HTERT RPE-1 (cell line): Measurements from ENCODE around the gene PLA2G5.

Source experiments
- in situ Hi-C: fragments of 300-500 bp; cut with MboI; formaldehyde crosslinking; loops from 4 replicates; pipeline ENCODE4 v1.14.3; 2020; ENCODE audit warnings: low sequenced_read_pairs

The PLA2G5 gene

DNA sequence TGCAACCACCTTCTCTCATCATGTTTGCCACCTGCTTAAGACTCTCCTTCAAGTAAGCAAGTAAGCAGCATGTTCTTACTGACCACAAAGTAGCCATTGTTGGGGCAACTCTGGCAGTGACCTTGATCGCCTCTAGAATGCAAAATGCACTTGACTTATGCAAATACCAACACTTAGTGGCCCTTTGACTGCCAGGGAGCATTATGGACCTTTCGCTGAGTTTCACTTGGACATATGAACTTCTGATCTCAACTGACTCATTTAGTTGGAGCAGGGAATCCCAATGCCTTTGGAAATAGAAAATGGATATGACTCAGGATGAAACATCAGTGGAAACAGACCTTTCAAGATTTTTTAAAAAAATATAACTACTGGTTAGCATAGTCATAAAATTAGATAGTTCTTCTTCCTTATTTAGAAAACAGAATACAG lies 6.1 kb upstream of the PLA2G5 start:
- in situ Hi-C loops = no loop called here

DNA sequence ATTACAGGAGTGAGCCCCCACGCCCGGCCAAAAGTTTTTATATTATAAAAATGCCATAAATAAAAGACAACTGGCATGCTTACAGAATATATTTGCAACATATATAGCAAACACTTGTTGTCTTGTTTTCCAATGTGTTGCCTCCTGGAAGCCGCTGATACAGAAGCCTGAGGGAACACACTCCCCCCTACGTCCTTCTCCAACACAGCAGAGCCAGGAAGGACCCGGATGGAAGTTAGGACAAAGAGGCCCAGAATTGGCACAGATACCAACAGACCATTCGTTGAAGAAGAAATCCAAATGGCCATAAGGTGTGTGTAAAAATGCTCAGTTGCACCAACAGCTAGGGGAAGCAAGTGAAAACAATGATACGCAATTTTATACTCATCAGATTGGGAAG lies 1.3 kb upstream of the PLA2G5 start:
- in situ Hi-C loops = no loop called here

DNA sequence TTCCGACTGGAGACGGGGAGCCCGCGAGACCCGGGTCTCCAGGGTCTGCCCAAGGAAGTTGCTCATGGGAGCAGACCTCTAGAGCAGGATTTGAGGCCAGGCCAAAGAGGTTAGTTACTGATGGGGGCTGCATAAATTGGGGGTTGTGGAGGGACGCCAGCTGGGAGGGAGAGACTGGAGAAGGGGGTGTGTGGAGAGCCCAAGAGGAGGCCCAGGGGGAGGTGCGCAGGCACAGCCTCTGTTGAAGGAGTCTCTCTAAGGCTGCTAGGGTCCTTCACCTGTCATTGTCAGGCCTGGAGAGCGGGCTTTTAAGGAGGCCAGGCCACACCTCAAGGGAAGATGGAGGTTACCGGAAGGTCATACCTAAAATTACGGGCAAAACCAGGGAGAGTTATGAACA lies 363 bp downstream of the PLA2G5 start:
- in situ Hi-C loops = no loop called here

DNA sequence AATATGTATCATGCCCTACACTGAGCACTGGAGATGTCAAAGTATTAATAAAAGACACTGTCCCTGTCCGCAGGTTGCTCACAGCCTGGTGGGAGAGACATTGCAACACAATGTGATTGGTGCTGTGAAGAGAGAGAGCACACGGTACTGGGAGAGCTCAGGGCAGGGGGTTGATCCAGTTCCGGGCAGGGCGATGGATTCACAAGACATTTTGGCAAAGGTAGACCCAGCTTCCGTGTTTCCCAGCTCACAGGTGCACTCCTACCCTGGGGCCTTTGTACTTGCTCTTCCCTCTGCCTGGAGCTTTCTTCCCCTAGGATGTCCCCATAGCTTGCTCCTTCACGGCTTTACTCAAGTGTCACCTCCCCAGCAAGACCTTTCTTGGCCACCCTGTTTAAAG lies 1.4 kb downstream of the PLA2G5 start:
- in situ Hi-C loops = no loop called here

DNA sequence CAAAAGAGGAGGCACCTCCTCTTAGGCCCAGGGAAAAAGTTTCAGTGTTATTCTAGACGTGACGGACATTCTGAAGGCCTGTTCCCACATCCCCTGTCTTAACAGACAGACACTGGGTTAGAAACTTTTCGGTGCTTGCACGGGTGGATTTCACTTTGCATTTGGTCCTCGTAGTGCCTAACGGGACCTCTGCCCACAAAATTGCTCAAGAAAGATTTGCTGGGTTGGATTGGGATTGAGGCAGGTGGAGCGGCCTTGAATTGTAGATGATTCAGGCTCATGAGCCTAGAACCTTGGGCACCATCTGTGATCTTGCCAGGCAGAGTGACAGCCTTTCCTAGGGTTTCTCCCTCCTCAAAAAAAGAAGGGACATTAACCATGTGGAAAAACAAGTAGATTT lies 2.8 kb downstream of the PLA2G5 start:
- in situ Hi-C loops = no loop called here

DNA sequence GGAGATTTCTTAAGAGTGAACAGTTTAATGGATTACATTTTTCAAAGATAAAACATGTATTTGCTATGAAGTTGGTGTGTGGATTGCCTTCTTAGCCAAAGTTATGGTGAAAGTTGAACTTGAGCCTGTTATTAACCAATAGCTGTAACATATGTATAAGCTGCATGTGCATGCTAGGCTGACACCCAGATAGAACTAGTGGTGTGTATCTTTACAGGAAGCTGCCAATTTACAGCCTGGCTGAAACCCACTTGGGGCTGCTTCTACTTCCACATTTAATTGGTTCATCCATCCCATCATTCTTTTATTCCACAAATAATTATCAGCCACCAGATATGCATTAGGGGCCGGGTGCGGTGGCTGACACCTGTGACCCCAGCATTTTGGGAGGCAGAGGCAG lies 3.3 kb downstream of the PLA2G5 start:
- in situ Hi-C loops = no loop called here

DNA sequence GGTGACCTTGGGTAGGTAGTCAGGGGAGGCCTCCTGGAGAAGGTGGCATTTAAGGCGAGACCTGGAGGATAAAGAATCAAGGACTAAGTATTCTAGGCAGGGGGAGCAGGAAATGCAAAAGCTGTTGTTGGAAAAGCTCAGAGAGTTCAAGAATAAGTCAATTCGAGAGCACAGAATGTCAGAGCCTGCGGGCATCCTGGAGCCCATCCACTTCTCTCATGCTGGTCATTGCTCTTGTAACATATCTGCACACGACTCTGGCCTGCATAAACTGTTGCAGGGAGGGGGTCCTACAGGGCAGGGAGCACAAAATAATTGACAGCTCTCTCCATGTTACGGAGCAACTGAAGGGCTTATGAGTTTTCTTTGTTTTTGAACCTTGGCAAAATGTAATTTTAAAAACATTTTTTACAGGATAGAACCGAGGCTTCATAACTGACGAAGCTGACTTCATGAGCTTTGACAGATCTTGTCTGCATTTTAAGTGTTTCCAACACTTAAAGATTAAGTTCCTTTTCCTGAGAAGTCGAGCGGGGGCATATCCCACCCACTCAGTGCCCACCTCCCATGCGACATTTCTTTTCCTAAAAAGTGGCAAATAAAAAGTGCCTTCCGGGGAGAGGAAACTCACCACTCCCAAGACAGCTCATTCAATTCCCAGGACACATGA lies 4.2 kb downstream of the PLA2G5 start:
- in situ Hi-C loops = no loop called here

DNA sequence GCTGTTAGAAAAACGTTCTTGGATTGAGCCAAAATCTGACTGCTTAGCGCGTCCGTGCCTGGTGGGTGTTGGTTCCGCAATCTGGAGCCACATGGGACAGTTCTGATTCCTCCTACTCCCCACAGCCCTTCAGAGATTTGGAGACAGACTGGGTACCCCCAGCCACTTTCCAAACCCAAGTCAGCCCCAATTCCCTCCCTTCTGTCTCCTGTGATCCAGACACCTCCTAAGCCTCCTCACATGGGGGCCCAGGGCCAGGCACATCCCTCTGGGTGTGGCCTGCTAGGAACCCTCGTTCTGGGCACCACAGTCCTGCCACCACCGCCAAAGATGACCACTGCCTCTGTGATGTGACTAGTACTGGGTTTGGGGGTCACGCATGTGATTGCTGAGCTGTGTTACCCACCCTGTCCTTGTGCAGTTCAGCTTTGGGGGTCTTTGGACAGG lies 4.8 kb downstream of the PLA2G5 start:
- in situ Hi-C loops = no loop called here

DNA sequence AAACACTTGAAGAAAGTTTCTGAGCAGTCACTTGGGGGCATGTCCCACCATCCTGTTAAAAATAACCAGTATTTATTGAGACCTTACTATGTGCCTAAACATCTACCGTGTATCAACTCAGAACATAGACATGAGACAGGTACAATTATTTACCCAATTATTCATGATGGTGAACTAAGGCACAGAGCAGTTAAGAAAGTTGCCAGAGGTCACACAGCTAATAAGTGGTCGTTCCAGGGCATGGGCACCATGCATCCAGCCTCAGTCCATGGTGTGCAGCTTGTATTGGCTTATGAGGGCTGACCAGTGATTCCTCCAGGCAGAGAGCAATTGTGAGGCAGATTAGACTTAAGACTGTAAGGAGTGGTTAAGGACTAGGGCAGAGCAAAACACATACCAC lies 5.4 kb downstream of the PLA2G5 start:
- in situ Hi-C loops = no loop called here

DNA sequence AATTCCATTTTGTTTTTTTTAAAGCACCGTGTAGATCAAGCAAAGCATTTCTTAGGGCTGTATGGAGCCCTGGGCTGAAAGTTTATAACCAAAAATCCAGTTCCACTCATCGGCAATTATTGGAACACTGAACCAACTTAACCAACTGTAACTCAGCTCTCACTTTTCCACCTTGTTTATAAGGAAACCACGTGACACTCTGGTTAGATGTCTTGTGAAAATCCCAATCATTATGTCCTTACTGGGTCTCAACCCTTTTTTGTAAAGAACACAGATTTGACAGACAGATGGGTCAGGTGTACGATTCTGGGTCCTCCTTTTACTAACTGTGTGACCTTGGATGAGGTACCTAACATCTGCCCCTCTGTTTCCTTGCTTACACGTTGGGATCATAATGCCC lies 6.2 kb downstream of the PLA2G5 start:
- in situ Hi-C loops = no loop called here

DNA sequence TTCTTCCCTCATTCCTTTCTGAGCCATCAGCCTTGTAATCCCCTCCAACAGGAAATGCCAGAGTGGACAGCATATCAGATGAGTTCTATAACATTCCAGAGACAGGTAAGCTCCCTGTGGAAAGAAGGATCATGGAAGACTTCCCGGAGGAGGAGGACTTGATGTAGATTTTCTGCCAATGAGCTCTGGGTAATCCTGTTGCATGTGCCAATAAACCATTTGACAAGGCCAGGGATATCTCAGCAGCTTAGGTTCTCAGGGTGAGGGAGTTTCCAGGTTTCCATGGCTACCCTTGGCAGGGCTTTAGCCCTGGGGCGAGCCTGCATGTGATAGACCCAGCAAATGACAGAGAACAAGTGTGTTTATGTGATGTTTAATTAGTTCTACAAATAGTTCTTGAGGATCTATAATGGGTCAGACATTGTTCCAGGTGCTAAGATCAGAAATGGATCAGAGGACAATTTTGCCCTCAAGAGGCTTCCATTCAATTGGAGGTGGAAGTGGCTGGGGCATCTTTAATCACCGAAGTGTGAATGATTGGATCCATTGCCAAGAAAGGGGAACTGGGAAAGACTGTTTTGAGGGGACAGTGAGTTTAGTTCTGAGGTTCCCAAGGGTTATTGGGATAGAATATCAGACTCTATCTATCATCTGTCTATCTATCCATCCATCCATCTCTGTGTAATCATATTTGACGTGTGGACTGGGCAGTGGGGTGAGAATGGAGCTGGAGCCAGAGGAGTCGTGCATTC lies 6.9 kb downstream of the PLA2G5 start:
- in situ Hi-C loops = no loop called here

DNA sequence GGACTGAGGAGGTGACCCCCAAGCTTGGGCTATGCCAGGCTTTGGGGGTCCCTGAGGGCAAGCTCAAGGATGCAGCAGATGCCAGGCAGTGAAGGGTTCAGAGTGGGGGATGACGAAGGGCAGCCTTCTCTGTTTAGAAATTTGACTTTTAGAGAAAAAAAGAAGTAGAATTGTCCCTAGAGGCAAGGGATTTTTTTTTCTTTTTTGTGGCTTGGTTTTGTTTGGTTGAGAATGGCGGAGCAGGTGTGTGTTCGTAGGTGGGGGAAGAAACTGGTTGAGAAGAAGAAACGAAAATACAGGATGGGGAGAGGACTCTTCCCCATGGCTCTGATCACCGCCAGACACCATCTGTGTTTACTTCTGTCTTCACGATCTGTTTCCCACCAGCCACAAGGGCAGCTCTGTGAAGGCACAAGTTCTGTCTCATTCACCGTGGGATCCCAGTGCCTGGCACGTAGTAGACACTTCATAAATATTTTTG lies 8.2 kb downstream of the PLA2G5 start:
- in situ Hi-C loops = no loop called here

DNA sequence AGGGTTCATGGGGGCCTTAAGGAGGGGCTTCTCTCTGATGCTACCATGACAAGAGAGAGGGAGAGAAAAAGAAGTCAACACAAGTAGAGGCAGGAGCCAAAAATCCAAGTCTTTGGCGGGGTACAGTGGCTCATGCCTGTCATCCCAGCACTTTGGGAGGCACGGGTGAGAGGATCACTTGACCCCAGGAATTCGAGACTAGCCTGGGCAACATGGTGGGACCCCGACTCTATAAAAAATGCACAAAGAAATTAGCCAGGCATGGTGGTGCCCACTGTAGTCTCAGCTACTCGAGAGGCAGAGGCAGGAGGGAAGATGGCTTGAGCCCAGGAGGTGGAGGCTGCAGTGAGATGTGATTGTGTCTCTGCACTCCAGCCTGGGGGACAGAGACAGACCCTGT lies 8.7 kb downstream of the PLA2G5 start:
- in situ Hi-C loops = no loop called here

DNA sequence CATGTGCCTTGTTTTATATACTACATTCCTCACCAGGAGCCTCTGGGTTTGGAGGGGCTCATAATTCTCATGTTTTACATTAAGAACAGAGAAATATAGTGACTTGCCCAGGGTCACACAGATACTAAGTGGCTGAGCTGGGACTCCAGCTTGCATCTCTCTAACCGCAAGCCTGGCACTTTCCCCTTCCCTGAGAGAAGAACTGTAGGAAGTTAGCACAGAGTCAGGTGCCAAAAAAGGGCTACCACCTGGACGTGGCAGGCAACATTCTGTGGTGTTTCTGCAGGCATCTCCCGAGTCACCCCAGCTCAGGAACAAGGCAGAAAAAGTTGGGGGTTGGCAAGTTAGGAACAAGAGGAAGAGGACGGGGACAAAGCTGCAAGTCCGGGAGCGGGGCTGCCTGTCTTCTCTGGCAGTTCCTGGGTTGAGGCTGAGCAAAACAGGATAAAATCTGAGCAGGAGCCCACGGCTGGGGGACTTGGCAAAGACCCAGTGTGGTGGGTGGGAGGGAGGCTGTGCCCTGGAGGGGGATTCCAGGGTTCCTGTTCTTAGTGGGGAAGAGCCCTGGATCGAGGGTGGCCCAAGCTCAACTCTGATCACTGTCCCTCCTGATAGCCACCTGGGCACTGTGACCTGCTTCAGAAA lies 9.8 kb downstream of the PLA2G5 start:
- in situ Hi-C loops = no loop called here

DNA sequence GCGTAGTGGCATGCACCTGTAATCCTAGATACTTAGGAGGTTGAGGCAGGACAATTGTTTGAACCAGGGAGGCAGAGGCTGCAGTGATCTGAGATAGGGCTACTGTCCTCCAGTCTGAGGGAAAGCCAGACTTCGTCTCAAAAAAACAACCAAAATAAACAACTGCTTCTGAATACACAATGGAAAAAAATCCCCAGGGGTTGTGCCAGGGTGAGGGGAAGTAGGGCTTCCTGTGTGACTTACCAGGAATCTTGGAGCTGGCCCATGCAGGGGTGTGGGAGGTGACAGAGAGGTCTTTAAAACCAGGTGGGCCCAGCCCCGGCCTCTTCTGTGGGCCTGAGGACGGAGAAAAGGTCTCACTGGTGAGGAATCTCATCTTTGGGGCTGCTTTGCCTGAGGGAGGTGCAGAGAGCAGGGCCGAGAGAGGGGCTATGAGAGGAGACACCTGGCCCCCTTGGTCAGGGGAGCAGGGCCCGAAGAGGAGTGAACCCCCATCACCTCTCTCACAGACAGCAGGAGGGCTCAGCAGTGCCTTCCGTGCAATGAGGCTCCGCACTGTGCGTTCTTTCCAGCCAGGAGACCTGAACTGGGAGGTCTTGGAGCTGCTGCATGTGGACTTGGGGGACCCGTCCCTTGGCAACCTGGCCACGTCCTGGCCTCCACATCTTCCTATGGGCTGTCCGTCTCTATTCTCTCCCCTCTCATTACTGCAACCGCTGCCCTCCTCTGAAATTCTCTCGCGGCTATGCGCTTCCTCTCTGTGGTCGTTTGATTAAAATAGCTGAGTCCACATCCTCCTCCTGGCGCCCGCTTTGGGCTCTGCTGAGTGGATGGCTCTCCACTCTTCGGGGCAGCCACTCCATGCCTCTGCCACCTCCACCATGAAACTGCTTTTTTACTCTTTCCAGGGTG lies 10.7 kb downstream of the PLA2G5 start:
- in situ Hi-C loops = no loop called here

DNA sequence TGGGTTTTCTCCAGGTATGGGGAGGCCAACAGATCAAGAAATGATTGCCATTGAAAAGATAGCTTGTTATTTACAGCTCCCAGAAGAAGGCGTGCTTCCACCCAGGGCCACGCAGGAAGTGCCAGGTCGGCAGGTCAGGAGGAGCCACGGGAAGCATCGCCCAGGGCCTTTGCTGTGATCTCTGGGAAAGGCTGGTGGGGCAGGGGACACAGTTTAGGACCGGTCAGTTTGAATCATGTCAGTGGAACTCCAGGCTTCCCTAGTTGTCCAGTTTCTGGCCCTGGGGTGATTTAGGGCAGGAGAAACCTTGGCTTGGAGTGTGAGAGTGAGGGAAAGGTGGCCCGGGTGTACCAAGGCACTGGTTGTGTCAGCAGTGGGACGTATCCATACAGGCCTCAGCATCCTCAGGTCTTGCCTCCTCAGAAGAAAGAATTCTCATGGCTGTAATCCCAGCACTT lies 11.4 kb downstream of the PLA2G5 start:
- in situ Hi-C loops = no loop called here

DNA sequence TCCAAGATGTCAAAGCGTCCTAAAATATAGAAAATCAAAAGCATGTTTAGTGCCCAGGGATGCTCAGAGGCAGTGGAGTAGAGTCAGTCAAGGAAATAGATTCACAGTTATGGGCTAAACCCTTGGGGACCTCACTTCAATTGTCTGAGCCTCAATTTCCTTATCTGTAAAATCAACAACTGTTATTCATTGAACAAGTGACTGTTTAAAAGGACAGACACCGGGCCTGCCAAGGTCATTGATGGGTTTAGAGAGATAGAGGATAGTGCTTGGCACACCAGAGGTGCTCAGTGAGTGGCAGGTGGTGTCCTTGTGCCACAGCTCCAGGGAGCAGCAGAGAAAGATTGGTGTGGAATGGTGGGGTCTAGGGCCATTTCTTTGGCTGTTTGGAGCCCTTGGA lies 12.8 kb downstream of the PLA2G5 start:
- in situ Hi-C loops = no loop called here

DNA sequence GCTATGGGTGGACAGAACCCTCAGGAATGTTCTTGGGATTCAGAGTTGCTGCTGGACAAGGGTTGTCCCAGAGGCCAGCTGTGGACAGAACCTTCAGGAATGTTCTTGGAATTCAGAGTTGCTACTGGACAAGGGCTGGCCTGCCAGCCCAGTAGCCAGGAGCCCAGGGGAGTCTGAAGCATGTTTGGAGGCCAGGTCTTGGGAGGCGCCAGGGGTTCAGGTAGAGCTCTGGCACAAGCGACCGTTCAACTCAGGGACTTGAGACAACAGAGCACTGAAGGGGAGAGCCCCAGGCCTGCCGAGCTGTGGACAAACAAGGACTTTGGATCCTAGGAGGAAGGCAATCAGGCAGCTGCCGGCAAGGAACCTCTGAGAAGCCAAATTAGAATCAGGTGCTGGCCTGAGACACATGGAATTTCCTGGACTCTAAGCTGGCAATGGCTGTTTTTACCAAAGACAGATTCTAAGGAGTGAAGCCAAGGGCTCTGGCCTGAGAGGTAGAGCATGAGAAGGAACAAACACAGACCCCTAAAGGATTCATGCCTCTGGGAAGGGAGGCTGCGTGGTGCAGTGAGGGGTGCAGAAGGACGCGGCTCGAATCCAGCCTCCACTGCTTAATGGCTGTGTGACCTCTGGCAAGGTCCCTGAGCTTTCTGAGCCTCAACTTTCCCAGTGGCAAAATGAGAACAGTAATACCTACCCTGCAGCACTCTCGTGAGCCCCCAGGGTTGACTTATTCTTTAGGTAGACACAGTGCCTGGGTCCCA lies 13.4 kb downstream of the PLA2G5 start:
- in situ Hi-C loops = no loop called here

DNA sequence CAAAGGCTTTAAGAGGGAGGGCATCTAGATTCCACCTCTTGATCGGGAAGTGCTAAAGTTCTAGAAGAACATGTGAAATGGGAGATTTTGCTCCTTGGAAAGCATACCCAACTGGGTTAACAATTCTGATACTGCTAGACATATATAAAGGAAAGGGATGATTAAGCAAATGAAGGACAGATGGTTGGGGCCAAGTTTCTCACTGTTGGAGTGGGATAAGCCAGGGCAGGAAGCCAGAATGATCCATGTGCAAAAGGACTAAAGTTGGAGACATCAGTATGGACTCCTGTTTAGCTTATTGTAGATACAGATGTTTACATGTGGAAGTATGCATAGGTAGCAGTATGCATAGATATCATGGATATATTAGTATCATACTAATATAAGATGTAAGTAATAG lies 16.8 kb downstream of the PLA2G5 start:
- in situ Hi-C loops = no loop called here

DNA sequence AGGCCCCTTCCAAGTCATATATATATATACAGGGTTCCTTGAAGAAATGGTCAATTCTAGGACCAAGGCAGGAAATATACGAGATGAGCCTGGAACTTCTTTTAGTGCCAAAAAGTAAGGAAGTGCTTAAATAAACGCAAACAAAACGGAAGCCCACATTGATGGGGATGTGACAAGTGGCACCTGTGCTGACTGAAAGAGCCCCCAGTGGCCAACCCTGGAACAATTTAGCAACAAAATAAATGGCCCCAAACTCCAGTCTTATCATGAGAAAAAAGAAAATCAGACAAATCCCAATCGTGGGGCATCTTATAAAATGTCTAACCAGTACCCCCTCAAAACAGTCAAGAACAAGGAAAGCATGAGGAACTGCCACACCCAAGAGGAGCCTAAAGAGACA lies 17.7 kb downstream of the PLA2G5 start:
- in situ Hi-C loops = no loop called here
